ENCODE results near the gene GPR153. TPM values are rescaled to one million over a fixed set of nuclear protein-coding genes. Genes with fewer than 3 reads are reported as not detected.

Gene GPR153
- total RNA-seq, 6 experiments from 2014 or later: 1.5 to 34.6 (median 6.6) TPM

DNA sequence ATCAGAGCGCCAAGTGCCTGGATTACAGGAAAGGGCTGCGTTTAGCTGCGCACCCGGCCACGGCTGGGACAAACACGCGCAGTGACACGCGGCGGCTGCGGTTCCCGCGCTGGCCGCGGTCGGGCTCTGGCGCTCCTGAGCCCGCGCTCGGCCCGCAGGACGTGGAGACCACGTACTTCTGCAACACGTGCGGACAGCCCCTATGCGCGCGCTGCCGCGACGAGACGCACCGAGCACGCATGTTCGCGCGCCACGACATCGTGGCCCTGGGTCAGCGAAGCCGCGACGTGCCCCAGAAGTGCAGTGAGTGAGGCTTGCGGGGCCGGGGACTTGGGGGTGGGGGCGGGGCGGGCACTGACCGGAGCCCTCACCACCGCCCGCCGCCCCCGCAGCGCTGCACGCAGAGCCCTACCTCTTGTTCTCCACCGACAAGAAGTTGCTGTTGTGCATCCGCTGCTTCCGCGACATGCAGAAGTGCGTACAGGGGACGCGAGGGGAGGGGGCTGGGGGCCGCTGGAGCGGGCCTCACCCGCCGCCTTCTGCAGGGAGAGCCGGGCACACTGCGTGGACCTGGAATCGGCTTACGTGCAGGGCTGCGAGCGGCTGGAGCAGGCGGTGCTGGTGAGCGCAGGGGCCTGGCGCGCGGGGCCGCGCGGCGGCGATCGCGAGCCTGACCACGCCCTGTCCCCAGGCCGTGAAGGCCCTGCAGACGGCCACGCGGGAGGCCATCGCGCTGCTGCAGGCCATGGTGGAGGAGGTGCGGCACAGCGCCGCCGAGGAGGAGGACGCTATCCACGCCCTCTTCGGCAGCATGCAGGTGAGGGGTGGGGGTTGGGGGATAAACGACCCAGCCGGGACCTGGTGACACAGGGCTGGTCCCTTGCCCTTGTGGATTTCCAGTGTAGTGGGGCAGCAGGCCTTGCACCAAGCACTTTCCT, 51.9 kb downstream of the GPR153 start:
- peak in 1 of 4 donors; percentile 8 for ATAC-seq
- intact Hi-C loops (cut with DNase I): no loop called here

DNA sequence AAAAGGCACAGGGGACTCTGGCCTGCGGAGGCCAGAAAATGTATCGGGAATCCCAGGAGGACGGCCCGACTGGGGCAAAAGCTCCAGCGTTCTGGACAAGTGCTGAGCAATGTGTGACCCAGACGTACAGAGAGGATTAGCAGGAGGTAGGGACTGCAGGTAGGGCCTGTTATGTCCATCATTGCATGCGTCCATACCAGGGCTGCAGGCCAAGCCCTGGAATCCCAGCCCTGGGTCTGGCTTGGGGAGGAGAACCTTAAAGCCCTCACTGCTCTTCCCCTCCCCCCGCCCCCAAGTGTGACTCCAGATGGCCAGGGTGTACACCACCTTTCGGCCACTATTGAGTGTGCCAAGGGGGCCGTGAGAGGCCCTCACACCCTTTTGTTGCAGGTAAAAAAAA, 53.0 kb downstream of the GPR153 start:
- no peak for DNase-seq
- no peak overlapping the region for H3K4me3 ChIP-seq
- H3K27me3 ChIP-seq: no peaks in the 10 kb centered on the region
- no CpG with 5 or more reads among the region's 10 CpGs for WGBS (ENCODE audit: insufficient coverage, low coverage, low lambda C conversion rate, missing lambda C conversion rate)
- ATAC-seq: no peak
- TF ChIP-seq, protein P1, sequence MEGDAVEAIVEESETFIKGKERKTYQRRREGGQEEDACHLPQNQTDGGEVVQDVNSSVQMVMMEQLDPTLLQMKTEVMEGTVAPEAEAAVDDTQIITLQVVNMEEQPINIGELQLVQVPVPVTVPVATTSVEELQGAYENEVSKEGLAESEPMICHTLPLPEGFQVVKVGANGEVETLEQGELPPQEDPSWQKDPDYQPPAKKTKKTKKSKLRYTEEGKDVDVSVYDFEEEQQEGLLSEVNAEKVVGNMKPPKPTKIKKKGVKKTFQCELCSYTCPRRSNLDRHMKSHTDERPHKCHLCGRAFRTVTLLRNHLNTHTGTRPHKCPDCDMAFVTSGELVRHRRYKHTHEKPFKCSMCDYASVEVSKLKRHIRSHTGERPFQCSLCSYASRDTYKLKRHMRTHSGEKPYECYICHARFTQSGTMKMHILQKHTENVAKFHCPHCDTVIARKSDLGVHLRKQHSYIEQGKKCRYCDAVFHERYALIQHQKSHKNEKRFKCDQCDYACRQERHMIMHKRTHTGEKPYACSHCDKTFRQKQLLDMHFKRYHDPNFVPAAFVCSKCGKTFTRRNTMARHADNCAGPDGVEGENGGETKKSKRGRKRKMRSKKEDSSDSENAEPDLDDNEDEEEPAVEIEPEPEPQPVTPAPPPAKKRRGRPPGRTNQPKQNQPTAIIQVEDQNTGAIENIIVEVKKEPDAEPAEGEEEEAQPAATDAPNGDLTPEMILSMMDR (IDR thresholded peaks at IDR 0.05): no peak
- TF ChIP-seq POLR2A (IDR thresholded peaks at IDR 0.05): no peak
- no peak overlapping the region for H3K27ac ChIP-seq
- no peaks in the 10 kb centered on the region for H3K4me1 ChIP-seq
- intact Hi-C loops (cut with DNase I): no loop called here
- no peaks in the 10 kb centered on the region for H3K36me3 ChIP-seq
- no peaks in the 10 kb centered on the region for H3K9me3 ChIP-seq

More for the DNA sequence above, 51.9 kb downstream of the GPR153 start:
- DNase-seq: no peak
- no peak overlapping the region for H3K27ac ChIP-seq
- H3K9me3 ChIP-seq: no peaks in the 10 kb centered on the region
- no peaks in the 10 kb centered on the region for H3K4me1 ChIP-seq
- H3K36me3 ChIP-seq: no peaks in the 10 kb centered on the region
- no peak for TF ChIP-seq POLR2A (IDR thresholded peaks at IDR 0.05)
- TF ChIP-seq, protein P1 (IDR thresholded peaks at IDR 0.05): peak in 3 of 4 donors; percentile 24 to 40 (median 39)
- 0% methylated on average over 2 of the region's 99 CpGs for WGBS (ENCODE audit: insufficient coverage, low coverage, low lambda C conversion rate, missing lambda C conversion rate)
- no peaks in the 10 kb centered on the region for H3K27me3 ChIP-seq
- peak overlapping the region in 2 of 3 donors; percentile 14 to 31 for H3K4me3 ChIP-seq

DNA sequence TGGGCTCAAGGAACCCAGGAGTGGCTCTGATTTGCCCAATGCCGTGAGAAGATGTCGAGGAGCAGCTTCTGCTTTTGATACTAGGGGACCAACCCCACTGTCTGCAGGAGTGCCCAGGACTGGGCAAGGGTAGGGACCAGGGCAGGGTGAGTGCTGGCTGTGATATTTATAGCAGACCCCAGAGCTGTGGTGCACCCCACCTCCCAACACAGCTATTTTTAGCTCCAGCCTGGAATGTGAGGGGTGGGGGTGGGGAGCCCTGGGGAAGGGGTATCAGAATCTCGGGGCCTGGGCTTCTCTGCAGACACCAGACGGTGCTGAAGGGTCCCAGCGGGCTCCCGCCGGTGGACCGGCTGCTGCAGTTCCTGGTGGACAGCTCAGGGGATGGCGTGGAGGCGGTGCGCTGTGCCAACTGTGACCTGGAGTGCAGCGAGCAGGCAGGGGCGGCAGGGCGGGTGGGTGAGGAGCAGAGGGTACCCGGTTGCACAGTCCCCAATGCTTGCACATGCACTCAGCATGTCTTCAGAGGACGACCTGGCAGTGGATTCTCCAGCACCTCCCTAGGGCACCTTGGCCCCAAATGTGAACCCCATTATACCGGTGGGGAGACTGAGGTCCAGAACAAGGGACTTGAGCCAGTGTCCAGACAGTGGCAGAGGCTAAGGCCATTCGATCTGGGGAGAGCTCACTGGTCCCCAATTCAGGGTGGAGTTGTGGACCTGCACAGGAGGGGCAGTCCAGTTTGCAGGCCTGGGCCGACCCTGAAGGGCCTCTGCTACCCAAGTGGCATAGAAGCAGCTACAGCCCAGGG, 53.6 kb downstream of the GPR153 start:
- TF ChIP-seq POLR2A (IDR thresholded peaks at IDR 0.05): no peak
- TF ChIP-seq, protein P1 (IDR thresholded peaks at IDR 0.05): no peak
- ATAC-seq: no peak
- Histone ChIP-seq H3K4me1 (no peaks in the 10 kb centered on the region), H3K27me3 (no peaks in the 10 kb centered on the region), H3K9me3 (no peaks in the 10 kb centered on the region), H3K4me3 (peak overlapping the region in 2 of 3 donors; percentile 68 to 85), H3K36me3 (no peaks in the 10 kb centered on the region), H3K27ac (no peak overlapping the region)
- WGBS (ENCODE audit: insufficient coverage, low coverage, low lambda C conversion rate, missing lambda C conversion rate): 90% methylated on average over 2 of the region's 19 CpGs
- no peak for DNase-seq
- intact Hi-C loops (cut with DNase I): no loop called here

DNA sequence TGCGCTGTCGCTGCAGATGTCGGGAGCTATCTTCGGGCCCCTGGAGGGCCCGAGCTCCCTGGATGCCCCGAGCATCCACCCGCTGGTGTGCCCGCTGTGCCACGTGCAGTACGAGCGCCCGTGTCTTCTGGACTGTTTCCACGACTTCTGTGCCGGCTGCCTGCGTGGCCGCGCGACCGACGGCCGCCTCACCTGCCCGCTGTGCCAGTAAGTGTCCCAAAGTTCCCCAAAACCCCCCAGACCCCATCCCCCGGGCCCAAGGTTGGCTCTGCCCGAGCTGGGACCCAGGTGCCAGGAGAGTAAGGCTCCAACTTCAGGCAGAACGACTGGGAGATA, 54.4 kb downstream of the GPR153 start:
- Histone ChIP-seq H3K4me3 (peak overlapping the region; percentile 67 to 85 (median 68)), H3K27ac (peak overlapping the region; percentile 54 to 59 (median 56)), H3K27me3 (no peaks in the 10 kb centered on the region), H3K36me3 (no peaks in the 10 kb centered on the region), H3K4me1 (no peaks in the 10 kb centered on the region), H3K9me3 (no peaks in the 10 kb centered on the region)
- ATAC-seq (peak in 1 of 4 donors; percentile 4), DNase-seq (no peak)
- 20% methylated on average over 1 of the region's 25 CpGs for WGBS (ENCODE audit: insufficient coverage, low coverage, low lambda C conversion rate, missing lambda C conversion rate)
- intact Hi-C loops (cut with DNase I): no loop called here
- no peak for TF ChIP-seq POLR2A (IDR thresholded peaks at IDR 0.05)
- TF ChIP-seq, protein P1 (IDR thresholded peaks at IDR 0.05): no peak
